DND-41 (cell line): ENCODE results near the gene TAOK1.

Source experiments
- EZH2 ChIP-seq: IDR thresholded peaks from 3 replicates; pipeline ENCODE4 v1.6.1; 2012; ENCODE audit warnings: borderline replicate concordance, low read depth, mild to moderate bottlenecking, moderate library complexity, low read length, inconsistent platforms; ENCODE audit not compliant: severe bottlenecking
- TF ChIP-seq, protein P1 (sequence below): IDR thresholded peaks from 2 replicates; pipeline ENCODE4 v1.5.1; 2012; ENCODE audit warnings: borderline replicate concordance, low read length, moderate library complexity, mild to moderate bottlenecking; ENCODE audit not compliant: poor library complexity, severe bottlenecking; ENCODE audit errors: extremely low read depth

DNA sequence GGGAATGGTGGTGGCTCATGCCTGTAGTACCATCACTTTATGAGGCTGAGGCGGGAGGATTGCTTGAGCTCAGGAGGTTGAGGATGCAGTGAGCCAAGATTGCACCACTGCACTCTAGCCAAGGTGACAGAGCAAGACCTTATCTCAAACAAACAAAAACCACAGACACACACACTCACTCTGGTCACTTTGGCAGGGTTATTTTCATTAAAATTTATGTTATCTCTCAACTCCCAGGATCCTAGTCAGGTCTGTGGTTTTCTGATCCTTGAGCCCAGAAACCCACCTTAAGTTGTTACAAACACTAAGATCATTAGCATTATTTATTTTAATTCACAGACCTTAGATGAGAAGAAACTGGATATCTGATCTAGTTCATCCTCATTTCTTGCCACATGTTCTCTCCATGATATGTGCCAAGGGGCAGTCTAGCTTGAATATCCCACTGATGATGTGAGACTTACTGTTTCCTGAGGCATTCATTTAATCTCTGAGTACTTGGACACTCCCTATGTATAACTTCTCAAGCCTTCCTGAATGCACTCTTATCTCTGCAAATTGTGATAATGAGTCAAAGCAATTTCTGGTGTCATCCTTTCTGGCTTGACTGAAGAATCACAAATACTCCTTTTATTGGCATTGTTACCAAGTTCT lies 167.0 kb downstream of the TAOK1 start:
- TF ChIP-seq, protein P1, sequence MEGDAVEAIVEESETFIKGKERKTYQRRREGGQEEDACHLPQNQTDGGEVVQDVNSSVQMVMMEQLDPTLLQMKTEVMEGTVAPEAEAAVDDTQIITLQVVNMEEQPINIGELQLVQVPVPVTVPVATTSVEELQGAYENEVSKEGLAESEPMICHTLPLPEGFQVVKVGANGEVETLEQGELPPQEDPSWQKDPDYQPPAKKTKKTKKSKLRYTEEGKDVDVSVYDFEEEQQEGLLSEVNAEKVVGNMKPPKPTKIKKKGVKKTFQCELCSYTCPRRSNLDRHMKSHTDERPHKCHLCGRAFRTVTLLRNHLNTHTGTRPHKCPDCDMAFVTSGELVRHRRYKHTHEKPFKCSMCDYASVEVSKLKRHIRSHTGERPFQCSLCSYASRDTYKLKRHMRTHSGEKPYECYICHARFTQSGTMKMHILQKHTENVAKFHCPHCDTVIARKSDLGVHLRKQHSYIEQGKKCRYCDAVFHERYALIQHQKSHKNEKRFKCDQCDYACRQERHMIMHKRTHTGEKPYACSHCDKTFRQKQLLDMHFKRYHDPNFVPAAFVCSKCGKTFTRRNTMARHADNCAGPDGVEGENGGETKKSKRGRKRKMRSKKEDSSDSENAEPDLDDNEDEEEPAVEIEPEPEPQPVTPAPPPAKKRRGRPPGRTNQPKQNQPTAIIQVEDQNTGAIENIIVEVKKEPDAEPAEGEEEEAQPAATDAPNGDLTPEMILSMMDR = no peak
- no peak for TF ChIP-seq EZH2
